Smooth muscle cell (in vitro differentiated cells): ENCODE measurements around the gene GLRA1. TPM values are rescaled to one million over a fixed set of nuclear protein-coding genes. Genes with fewer than 3 reads are reported as not detected.

ENCODE experiments used
- DNase-seq: peaks from one replicate; lab custom pipeline; 2025; ENCODE audit not compliant: unreplicated experiment; lab: John Stamatoyannopoulos, UW
- H2AFZ ChIP-seq: fragments of 200-600 bp; sonication (generic); 2 replicates; pipeline ENCODE4 v1.6.0; 2016; ENCODE audit warnings: antibody characterized with exemption, low read depth, mild to moderate bottlenecking
- H3F3A ChIP-seq: fragments of 200-600 bp; sonication (generic); 2 replicates; pipeline ENCODE4 v1.6.0; 2017; ENCODE audit warnings: antibody characterized with exemption, low read depth
- H3K27ac ChIP-seq: fragments of 200-600 bp; sonication (generic); 2 replicates; pipeline ENCODE4 v1.5.1; 2016; ENCODE audit warnings: low read depth, mild to moderate bottlenecking
- H3K27me3 ChIP-seq: fragments of 200-600 bp; sonication (generic); 2 replicates; pipeline ENCODE4 v1.6.1; 2016; ENCODE audit warnings: low read depth, mild to moderate bottlenecking
- H3K36me3 ChIP-seq: fragments of 200-600 bp; sonication (generic); 2 replicates; pipeline ENCODE4 v1.5.1; 2016; ENCODE audit warnings: low read depth
- H3K4me1 ChIP-seq: fragments of 200-600 bp; sonication (generic); 2 replicates; pipeline ENCODE4 v1.5.1; 2016; ENCODE audit warnings: low read depth
- H3K4me2 ChIP-seq: fragments of 200-600 bp; sonication (generic); 2 replicates; pipeline ENCODE4 v1.6.0; 2016; ENCODE audit warnings: mild to moderate bottlenecking
- H3K4me3 ChIP-seq: fragments of 200-600 bp; sonication (generic); 2 replicates; pipeline ENCODE4 v1.5.1; 2016; ENCODE audit warnings: mild to moderate bottlenecking
- H3K79me2 ChIP-seq: fragments of 200-600 bp; sonication (generic); 2 replicates; pipeline ENCODE4 v1.6.0; 2016; ENCODE audit warnings: low read depth, mild to moderate bottlenecking
- H3K9ac ChIP-seq: fragments of 200-600 bp; sonication (generic); 2 replicates; pipeline ENCODE4 v1.6.0; 2016; ENCODE audit warnings: low read depth
- H3K9me3 ChIP-seq: fragments of 200-600 bp; sonication (generic); replicated peaks from 2 replicates; pipeline ENCODE4 v1.5.1; 2016; ENCODE audit warnings: low read depth
- H4K20me1 ChIP-seq: fragments of 200-600 bp; sonication (generic); 2 replicates; pipeline ENCODE4 v1.6.0; 2016; ENCODE audit warnings: low read depth
- CTCF ChIP-seq: fragments of 200-600 bp; sonication (generic); IDR thresholded peaks from 2 replicates; pipeline ENCODE4 v1.5.1; 2017; ENCODE audit warnings: borderline replicate concordance, mild to moderate bottlenecking, antibody characterized with exemption; ENCODE audit not compliant: insufficient read depth, poor library complexity, severe bottlenecking
- WGBS: methylation state at CpG from one replicate; pipeline ENCODE4 v1.1.7; 2016; ENCODE audit warnings: low lambda C conversion rate; 5-methylcytosine and 5-hydroxymethylcytosine counted together
- polyA plus RNA-seq: library from polyadenylated mRNA; unstranded; fragments of >200 nt; fragmentation: Nextera tagmentation; extraction: Ambion mirVana; gene quantifications from 2 replicates; pipeline ENCODE4 v1.2.1, GENCODE V29; 2016
- total RNA-seq: library from RNA; depleted of rRNA; stranded (reverse); fragments of >200 nt; gene quantifications from 2 replicates; pipeline ENCODE4 v1.2.3, GENCODE V29; 2014

Gene GLRA1
- total and polyA plus RNA-seq, 2 experiments from 2014 or later, result not detected

GRCh38 chr5:151805414-151806223 is 119.0 kb downstream of the GLRA1 start:
- H3K27ac ChIP-seq, result peak overlapping the region; percentile 4
- H3K36me3 ChIP-seq, result peaks cover 11% of the 10 kb centered on the region
- no peak for DNase-seq
- H3K4me2 ChIP-seq, result peak overlapping the region; percentile 25
- H3K4me1 ChIP-seq, result no peaks in the 10 kb centered on the region
- no peak overlapping the region for H3K9ac ChIP-seq
- 85% methylated on average over 3 of the region's 3 CpGs for WGBS
- TF ChIP-seq CTCF, result no peak
- no peak overlapping the region for H2AFZ ChIP-seq
- no peaks in the 10 kb centered on the region for H3K27me3 ChIP-seq
- H3K9me3 ChIP-seq, result no peaks in the 10 kb centered on the region
- H4K20me1 ChIP-seq, result peaks cover 76% of the 10 kb centered on the region
- H3K4me3 ChIP-seq, result no peak overlapping the region
- H3K79me2 ChIP-seq, result peaks cover 29% of the 10 kb centered on the region
- peaks cover 22% of the 10 kb centered on the region for H3F3A ChIP-seq

DNA sequence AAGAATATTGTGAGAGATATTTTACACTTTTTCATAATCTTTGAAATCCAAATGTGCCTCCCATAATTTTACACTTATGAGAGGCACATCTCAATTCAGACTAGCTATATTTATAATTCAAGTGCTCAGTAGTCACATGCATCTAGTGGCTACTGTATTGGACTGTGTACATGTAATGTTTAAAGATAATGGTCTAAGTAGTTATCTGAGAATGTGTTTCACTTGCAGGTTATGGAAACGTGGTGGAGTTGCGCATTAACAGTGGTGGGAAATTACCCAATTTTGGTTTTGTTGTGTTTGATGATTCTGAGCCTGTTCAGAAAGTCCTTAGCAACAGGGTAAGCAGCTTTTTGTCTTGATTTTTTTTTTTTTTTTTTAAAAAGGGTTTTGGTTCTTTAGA is 124.1 kb downstream of the GLRA1 start:
- no peak overlapping the region for H3K4me3 ChIP-seq
- no peaks in the 10 kb centered on the region for H3K27me3 ChIP-seq
- no peaks in the 10 kb centered on the region for H3K4me1 ChIP-seq
- 97% methylated on average over 2 of the region's 2 CpGs for WGBS
- peaks cover 51% of the 10 kb centered on the region for H3K79me2 ChIP-seq
- H2AFZ ChIP-seq, result no peak overlapping the region
- peaks cover 32% of the 10 kb centered on the region for H3K36me3 ChIP-seq
- no peak for DNase-seq
- peaks cover 89% of the 10 kb centered on the region for H4K20me1 ChIP-seq
- H3K4me2 ChIP-seq, result no peak overlapping the region
- no peak overlapping the region for H3K27ac ChIP-seq
- TF ChIP-seq CTCF, result no peak
- no peaks in the 10 kb centered on the region for H3K9me3 ChIP-seq
- H3F3A ChIP-seq, result peaks cover 32% of the 10 kb centered on the region
- no peak overlapping the region for H3K9ac ChIP-seq

GRCh38 chr5:151799407-151799806 is 125.2 kb downstream of the GLRA1 start:
- H2AFZ ChIP-seq, result no peak overlapping the region
- DNase-seq, result no peak
- no peak overlapping the region for H3K4me3 ChIP-seq
- 50% methylated on average over 3 of the region's 3 CpGs for WGBS
- no peaks in the 10 kb centered on the region for H3K27me3 ChIP-seq
- no peak overlapping the region for H3K27ac ChIP-seq
- peaks cover 89% of the 10 kb centered on the region for H4K20me1 ChIP-seq
- no peaks in the 10 kb centered on the region for H3K4me1 ChIP-seq
- H3K79me2 ChIP-seq, result peaks cover 62% of the 10 kb centered on the region
- no peak overlapping the region for H3K9ac ChIP-seq
- H3K4me2 ChIP-seq, result no peak overlapping the region
- H3K9me3 ChIP-seq, result no peaks in the 10 kb centered on the region
- peaks cover 37% of the 10 kb centered on the region for H3K36me3 ChIP-seq
- H3F3A ChIP-seq, result peaks cover 22% of the 10 kb centered on the region
- no peak for TF ChIP-seq CTCF

GRCh38 chr5:151798674-151799073 is 126.0 kb downstream of the GLRA1 start:
- no peak for TF ChIP-seq CTCF
- H3K27me3 ChIP-seq, result no peaks in the 10 kb centered on the region
- H3K9me3 ChIP-seq, result no peaks in the 10 kb centered on the region
- 95% methylated on average over 3 of the region's 3 CpGs for WGBS
- no peak overlapping the region for H2AFZ ChIP-seq
- H4K20me1 ChIP-seq, result peaks cover 89% of the 10 kb centered on the region
- H3K79me2 ChIP-seq, result peaks cover 69% of the 10 kb centered on the region
- H3K36me3 ChIP-seq, result peaks cover 44% of the 10 kb centered on the region
- H3K4me3 ChIP-seq, result no peak overlapping the region
- peaks cover 15% of the 10 kb centered on the region for H3F3A ChIP-seq
- DNase-seq, result no peak
- no peaks in the 10 kb centered on the region for H3K4me1 ChIP-seq
- H3K9ac ChIP-seq, result no peak overlapping the region
- H3K4me2 ChIP-seq, result no peak overlapping the region
- no peak overlapping the region for H3K27ac ChIP-seq
